CD4-positive, alpha-beta T cell (primary cell): Measurements from ENCODE around the gene LHFPL6. TPM values are rescaled to one million over a fixed set of nuclear protein-coding genes. Genes with fewer than 3 reads are reported as not detected.

Experiments used
- ATAC-seq: fragments of 200-7000 bp; cut with Tn5 transposase; one replicate; pipeline ENCODE4 v1.10.0; 2022; ENCODE audit warnings: mild to moderate bottlenecking; ENCODE audit not compliant: poor library complexity
- CTCF ChIA-PET: fragments of 350-600 bp; sonication (Branson Sonifier 250); formaldehyde crosslinking; loops from one replicate; lab custom pipeline; 2021; ENCODE audit warnings: antibody characterized with exemption, inconsistent platforms; lab: Charles Lee
- POLR2A ChIA-PET: fragments of 350-600 bp; sonication (Branson Sonifier 250); formaldehyde crosslinking; loops from one replicate; lab custom pipeline; 2021; ENCODE audit warnings: antibody characterized with exemption, inconsistent platforms; lab: Charles Lee
- DNase-seq, 14 experiments: peaks; one replicate each; pipeline ENCODE4 v3.0.0-alpha.2; 2013 to 2020; ENCODE audit warnings: mixed read lengths in 2 of 14
- H3K27ac ChIP-seq, 2 donors: one replicate each; pipeline versions ENCODE4 v1.5.1 to v1.7.0; 2013; ENCODE audit warnings: low read length in 2 of 2, low read depth in 1 of 2, mild to moderate bottlenecking in 1 of 2
- H3K27me3 ChIP-seq, 2 experiments: 1 replicate in 1 of 2; 2 replicates in 1 of 2; pipeline versions ENCODE4 v1.6.1 to v1.7.0; 2013; ENCODE audit warnings: low read length in 2 of 2, control low read depth in 1 of 2, mild to moderate bottlenecking in 1 of 2, moderate library complexity in 1 of 2; ENCODE audit not compliant: insufficient read depth in 2 of 2, control insufficient read depth in 1 of 2
- H3K36me3 ChIP-seq: one replicate; pipeline ENCODE4 v1.6.1; 2013; ENCODE audit warnings: low read length, control low read depth; ENCODE audit not compliant: insufficient read depth
- H3K4me1 ChIP-seq: one replicate; pipeline ENCODE4 v1.6.1; 2013; ENCODE audit warnings: low read length, control low read depth; ENCODE audit not compliant: insufficient read depth
- H3K4me3 ChIP-seq: one replicate; pipeline ENCODE4 v1.5.1; 2013; ENCODE audit warnings: mild to moderate bottlenecking, low read length, moderate library complexity
- H3K9me3 ChIP-seq, 2 experiments: 1 replicate in 1 of 2; 2 replicates in 1 of 2; pipeline versions ENCODE4 v1.6.1 to v1.7.0; 2013; ENCODE audit warnings: low read length in 2 of 2, mild to moderate bottlenecking in 2 of 2, control low read depth in 1 of 2, moderate library complexity in 1 of 2; ENCODE audit not compliant: control insufficient read depth in 1 of 2, insufficient read depth in 1 of 2
- H3K27ac Mint-ChIP-seq: one replicate; pipeline ENCODE4 v1.8.0; 2020; ENCODE audit warnings: mixed read lengths
- H3K27me3 Mint-ChIP-seq: one replicate; pipeline ENCODE4 v1.8.0; 2021; ENCODE audit warnings: mixed read lengths
- H3K36me3 Mint-ChIP-seq: one replicate; pipeline ENCODE4 v1.8.0; 2021; ENCODE audit warnings: low read depth, mixed read lengths
- H3K4me1 Mint-ChIP-seq: one replicate; pipeline ENCODE4 v1.8.0; 2021; ENCODE audit warnings: low read depth, mixed read lengths
- H3K4me3 Mint-ChIP-seq: one replicate; pipeline ENCODE4 v1.8.0; 2020; ENCODE audit warnings: mild to moderate bottlenecking, mixed read lengths
- H3K9me3 Mint-ChIP-seq: one replicate; pipeline ENCODE4 v1.8.0; 2020; ENCODE audit warnings: mixed read lengths
- CTCF ChIP-seq: fragments of 200-600 bp; IDR thresholded peaks from one replicate; pipeline ENCODE4 v1.8.0; 2022; ENCODE audit warnings: antibody characterized with exemption, mild to moderate bottlenecking
- intact Hi-C, 2 experiments: fragments of 100-400 bp; cut with DNase I in 1 of 2; cut with micrococcal nuclease in 1 of 2; formaldehyde crosslinking; loops; one replicate each; pipeline versions ENCODE4 v1.15.1 to v1.9.0; 2023 to 2025; cut with DNase I, micrococcal nuclease
- total RNA-seq, 174 experiments: library from RNA in 2 of 174; stranded (reverse) in 2 of 174; gene quantifications; one replicate each; pipeline ENCODE4 v1.2.3 and lab custom pipeline; 2021 to 2026

LHFPL6 gene
- total RNA-seq, 2 experiments from 2014 or later, result not detected

DNA sequence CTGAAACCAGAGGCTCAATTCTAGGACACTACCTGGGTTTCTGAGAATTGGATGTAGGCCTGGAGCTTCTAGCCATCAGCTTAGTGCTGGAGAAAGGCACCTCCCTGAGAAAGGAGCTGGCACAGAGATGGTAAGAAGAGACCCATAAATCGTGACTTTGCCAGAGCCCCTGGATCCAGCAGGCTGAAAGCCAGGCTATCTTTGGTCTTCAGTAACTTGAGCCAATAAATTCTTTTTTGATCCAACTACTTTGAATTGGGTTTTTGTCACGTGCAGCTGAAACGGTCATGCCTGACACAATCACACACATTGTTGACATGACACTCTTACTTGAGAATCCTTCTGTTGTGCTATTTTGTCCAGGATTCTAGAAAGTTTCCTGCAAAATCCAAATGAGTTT, 103.4 kb downstream of the LHFPL6 start:
- intact Hi-C loops, result no loop called here
- CTCF ChIA-PET, result no interaction called here
- POLR2A ChIA-PET, result no interaction called here
- Mint-ChIP-seq H3K36me3 (no peaks in the 10 kb centered on the region), H3K4me3 (no peak overlapping the region), H3K9me3 (no peaks in the 10 kb centered on the region), H3K4me1 (no peaks in the 10 kb centered on the region), H3K27ac (no peak overlapping the region), H3K27me3 (peaks cover 7% of the 10 kb centered on the region)
- no peak for DNase-seq
- H3K4me1 ChIP-seq, result no peaks in the 10 kb centered on the region
- no peaks in the 10 kb centered on the region for H3K27me3 ChIP-seq
- no peaks in the 10 kb centered on the region for H3K36me3 ChIP-seq
- no peak for TF ChIP-seq CTCF
- H3K9me3 ChIP-seq, result no peaks in the 10 kb centered on the region
- no peak for ATAC-seq
- H3K27ac ChIP-seq, result no peak overlapping the region
- H3K4me3 ChIP-seq, result no peak overlapping the region

- H3K27ac Mint-ChIP-seq, result no peak overlapping the region
- Histone ChIP-seq H3K9me3 (no peaks in the 10 kb centered on the region), H3K4me1 (no peaks in the 10 kb centered on the region), H3K4me3 (no peak overlapping the region), H3K27ac (no peak overlapping the region), H3K27me3 (no peaks in the 10 kb centered on the region), H3K36me3 (no peaks in the 10 kb centered on the region)
- H3K4me1 Mint-ChIP-seq, result no peaks in the 10 kb centered on the region
- no peak for ATAC-seq
- H3K27me3 Mint-ChIP-seq, result peaks cover 7% of the 10 kb centered on the region
- no peak for DNase-seq
- CTCF ChIA-PET, result no interaction called here
- POLR2A ChIA-PET, result no interaction called here
- H3K4me3 Mint-ChIP-seq, result no peak overlapping the region
- no peaks in the 10 kb centered on the region for H3K36me3 Mint-ChIP-seq
- no peak for TF ChIP-seq CTCF
- intact Hi-C loops, result no loop called here
- H3K9me3 Mint-ChIP-seq, result no peaks in the 10 kb centered on the region
These were observed 104.4 kb downstream of the LHFPL6 start for GRCh38 chr13:39498471-39499114.

DNA sequence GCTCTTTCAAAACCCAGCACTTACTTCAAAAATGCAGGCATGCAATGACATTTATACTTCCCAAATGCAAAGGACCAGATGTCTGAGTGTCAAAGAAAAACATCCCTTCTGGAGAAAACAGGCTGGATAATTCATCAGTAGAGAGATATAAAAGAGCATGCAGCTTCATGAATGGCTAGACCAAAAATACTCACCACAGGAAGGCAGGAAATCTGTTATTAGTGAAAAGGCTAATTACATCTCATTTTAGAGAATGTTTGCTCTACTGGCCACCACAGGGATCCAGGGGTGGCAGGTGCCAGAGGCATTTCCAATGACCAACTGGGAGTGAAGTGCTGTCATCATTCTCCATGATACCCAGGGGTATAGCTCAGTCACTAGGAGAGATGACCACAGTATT, 106.5 kb downstream of the LHFPL6 start:
- ATAC-seq (no peak), DNase-seq (no peak)
- Histone ChIP-seq H3K27me3 (no peaks in the 10 kb centered on the region), H3K4me3 (no peak overlapping the region), H3K9me3 (no peaks in the 10 kb centered on the region), H3K36me3 (no peaks in the 10 kb centered on the region), H3K4me1 (no peaks in the 10 kb centered on the region), H3K27ac (no peak overlapping the region)
- Mint-ChIP-seq H3K4me3 (no peak overlapping the region), H3K27ac (no peak overlapping the region), H3K36me3 (no peaks in the 10 kb centered on the region), H3K4me1 (no peaks in the 10 kb centered on the region), H3K9me3 (no peaks in the 10 kb centered on the region), H3K27me3 (peaks cover 7% of the 10 kb centered on the region)
- no peak for TF ChIP-seq CTCF
- POLR2A ChIA-PET, result no interaction called here
- intact Hi-C loops, result no loop called here
- CTCF ChIA-PET, result no interaction called here
